Measurements from ENCODE around the gene ACAP1. TPM values are rescaled to one million over a fixed set of nuclear protein-coding genes. Genes with fewer than 3 reads are reported as not detected.
A peak's percentile ranks its signal among the peaks of the same experiment; 100 is the strongest.

Gene ACAP1
- polyA plus RNA-seq, 1 experiment: 0.35 TPM

GRCh38 chr17:7292194-7292593 is 44.1 kb upstream of the ACAP1 start:
- TF ChIP-seq CTCF (IDR thresholded peaks at IDR 0.05; ENCODE audit: low read depth, low read length): no peak
- H3K9me3 ChIP-seq (ENCODE audit: control insufficient read depth, insufficient read depth, low read length): peaks cover 4% of the 10 kb centered on the region; the same call in 1 of the 2 replicates
- ChIA-PET POLR2A (interaction anchor here (0.5 kb wide), 1 partner anchor 358 kb away, joined by 3 read pairs; the partner anchor contains the start of gene ATP1B2), CTCF (interaction anchor here (0.6 to 1.0 kb wide), 2 partner anchors 9 to 61 kb away, joined by 3 to 6 read pairs; no protein-coding TSS in a partner anchor)
- H3K27ac ChIP-seq (ENCODE audit: low read depth, low read length): no peak overlapping the region
- peaks cover 63% of the 10 kb centered on the region for H3K27me3 ChIP-seq (ENCODE audit: control insufficient read depth, insufficient read depth, low read length)
- DNase-seq (ENCODE audit: low read depth, low spot score): no peak
- no peak overlapping the region for H3K4me3 ChIP-seq (ENCODE audit: low read depth, low read length)

DNA sequence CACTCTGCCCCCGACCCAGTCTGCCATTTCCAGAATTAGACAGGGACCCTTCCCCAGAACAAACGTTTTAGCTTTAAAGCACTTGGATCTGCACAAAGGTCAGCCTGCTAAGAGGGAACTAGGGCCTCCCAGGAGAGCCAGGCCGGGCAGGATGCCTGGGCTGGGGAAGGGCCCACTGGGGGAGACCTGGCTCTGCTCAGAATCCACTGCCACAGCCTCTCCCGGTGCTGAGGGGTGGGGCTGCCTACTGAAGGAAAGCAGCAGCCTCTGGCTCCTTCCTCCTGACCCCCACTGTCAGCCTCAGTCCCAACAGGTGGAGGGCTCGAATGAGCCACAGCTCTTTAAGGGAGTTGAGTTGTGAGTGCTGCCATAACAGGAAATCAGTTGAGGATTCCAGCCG is 43.6 kb upstream of the ACAP1 start:
- DNase-seq (ENCODE audit: low read depth, low spot score): no peak
- no peak overlapping the region for H3K27ac ChIP-seq (ENCODE audit: low read depth, low read length)
- no peak overlapping the region for H3K4me3 ChIP-seq (ENCODE audit: low read depth, low read length)
- ChIA-PET POLR2A (interaction anchor here (0.5 kb wide), 1 partner anchor 358 kb away, joined by 3 read pairs; the partner anchor contains the start of gene ATP1B2), CTCF (interaction anchor here (0.6 to 0.7 kb wide), 2 partner anchors 10 to 61 kb away, joined by 3 to 6 read pairs; no protein-coding TSS in a partner anchor)
- no peak for TF ChIP-seq CTCF (IDR thresholded peaks at IDR 0.05; ENCODE audit: low read depth, low read length)
- peaks cover 57% of the 10 kb centered on the region for H3K27me3 ChIP-seq (ENCODE audit: control insufficient read depth, insufficient read depth, low read length)
- H3K9me3 ChIP-seq (ENCODE audit: control insufficient read depth, insufficient read depth, low read length): peaks cover 4% of the 10 kb centered on the region; the same call in 1 of the 2 replicates

- no peak for DNase-seq (ENCODE audit: low read depth, low spot score)
- ChIA-PET CTCF (interaction anchor here (0.7 kb wide), 1 partner anchor 11 kb away, joined by 3 read pairs; no protein-coding TSS in a partner anchor), POLR2A (no interaction called here)
- Histone ChIP-seq H3K27ac (ENCODE audit: low read depth, low read length) (no peak overlapping the region), H3K27me3 (ENCODE audit: control insufficient read depth, insufficient read depth, low read length) (peaks cover 53% of the 10 kb centered on the region), H3K4me3 (ENCODE audit: low read depth, low read length) (no peak overlapping the region), H3K9me3 (ENCODE audit: control insufficient read depth, insufficient read depth, low read length) (peaks cover 4% of the 10 kb centered on the region; the same call in 1 of the 2 replicates)
- TF ChIP-seq CTCF (IDR thresholded peaks at IDR 0.05; ENCODE audit: low read depth, low read length): no peak
These were observed 43.2 kb upstream of the ACAP1 start for GRCh38 chr17:7293159-7293558.

DNA sequence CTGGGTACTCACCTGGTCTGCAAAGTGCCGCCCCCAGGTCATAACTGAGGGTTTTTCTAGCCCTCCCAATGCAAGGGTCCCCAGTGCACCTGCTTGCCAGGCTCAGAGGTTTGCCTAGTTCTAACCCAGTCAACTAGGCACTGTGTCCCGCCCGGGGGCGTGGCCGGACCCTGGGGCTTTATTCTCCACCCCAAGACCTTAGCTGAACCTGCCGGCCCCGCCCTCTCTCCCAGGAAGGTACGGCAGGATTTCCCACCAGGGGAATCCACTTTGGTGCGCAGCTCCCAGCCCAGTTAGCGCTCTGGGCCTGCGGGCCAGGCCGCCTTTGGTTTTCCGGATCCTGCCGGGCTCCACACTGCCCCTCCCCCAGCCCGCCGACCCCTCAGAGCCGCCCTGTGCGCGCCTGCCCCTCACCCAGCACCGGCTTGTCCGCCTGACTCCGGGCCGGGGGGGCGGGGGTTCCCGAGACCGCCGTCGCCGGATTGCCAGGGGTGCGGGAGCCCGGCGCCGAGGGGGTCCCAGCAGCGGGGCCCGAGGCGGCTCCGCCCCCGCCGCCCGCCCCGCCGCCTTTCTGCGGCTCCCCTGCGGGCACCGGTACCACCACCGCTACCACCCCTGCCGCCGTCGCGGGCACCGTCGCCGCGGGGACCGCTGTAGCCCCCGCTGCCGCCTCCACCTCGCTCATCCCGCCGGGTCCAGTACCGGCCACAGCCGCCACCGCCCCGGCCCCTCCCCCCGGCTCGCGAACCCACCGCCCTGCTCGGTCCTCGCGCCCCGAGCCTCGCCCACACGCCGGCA is 42.3 kb upstream of the ACAP1 start:
- H3K9me3 ChIP-seq (ENCODE audit: control insufficient read depth, insufficient read depth, low read length): peaks cover 4% of the 10 kb centered on the region; the same call in 1 of the 2 replicates
- H3K27me3 ChIP-seq (ENCODE audit: control insufficient read depth, insufficient read depth, low read length): peaks cover 47% of the 10 kb centered on the region
- no peak overlapping the region; the same call in 1 of the 2 replicates for H3K4me3 ChIP-seq (ENCODE audit: low read depth, low read length)
- ChIA-PET CTCF (no interaction called here), POLR2A (no interaction called here)
- no peak for DNase-seq (ENCODE audit: low read depth, low spot score)
- no peak for TF ChIP-seq CTCF (IDR thresholded peaks at IDR 0.05; ENCODE audit: low read depth, low read length)
- H3K27ac ChIP-seq (ENCODE audit: low read depth, low read length): no peak overlapping the region

GRCh38 chr17:7294614-7295153 is 41.6 kb upstream of the ACAP1 start, which contains the start of gene YBX2:
TSS of gene YBX2 (minus strand) at chr17:7294639. CDS start at chr17:7294500, 139 bp downstream.
- POLR2A ChIA-PET: no interaction called here
- H3K27me3 ChIP-seq (ENCODE audit: control insufficient read depth, insufficient read depth, low read length): peaks cover 41% of the 10 kb centered on the region
- no peak within 1 kb of the TSS for H3K27ac ChIP-seq (ENCODE audit: low read depth, low read length)
- TF ChIP-seq CTCF (IDR thresholded peaks at IDR 0.05; ENCODE audit: low read depth, low read length): no peak
- CTCF ChIA-PET: no interaction called here
- H3K9me3 ChIP-seq (ENCODE audit: control insufficient read depth, insufficient read depth, low read length): peaks cover 4% of the 10 kb centered on the region; the same call in 1 of the 2 replicates
- DNase-seq (ENCODE audit: low read depth, low spot score): no peak
- peak within 1 kb of the TSS; percentile 7; the same call in 1 of the 2 replicates for H3K4me3 ChIP-seq (ENCODE audit: low read depth, low read length)

Data from AG04450 (cell line).